MM.1S (cell line): Measurements from ENCODE around the gene MANEAL.

Source experiments
- CTCF ChIP-seq: fragments of 300-600 bp; sonication (generic); IDR thresholded peaks from 2 replicates; pipeline ENCODE4 v1.5.1; 2016; ENCODE audit warnings: antibody characterized with exemption, low read length, mixed read lengths
- EZH2 ChIP-seq: fragments of 300-600 bp; sonication (generic); optimal IDR thresholded peaks from 2 replicates; pipeline ENCODE3; 2017; ENCODE audit warnings: low read depth, mild to moderate bottlenecking, antibody characterized with exemption, low read length, mixed read lengths

DNA sequence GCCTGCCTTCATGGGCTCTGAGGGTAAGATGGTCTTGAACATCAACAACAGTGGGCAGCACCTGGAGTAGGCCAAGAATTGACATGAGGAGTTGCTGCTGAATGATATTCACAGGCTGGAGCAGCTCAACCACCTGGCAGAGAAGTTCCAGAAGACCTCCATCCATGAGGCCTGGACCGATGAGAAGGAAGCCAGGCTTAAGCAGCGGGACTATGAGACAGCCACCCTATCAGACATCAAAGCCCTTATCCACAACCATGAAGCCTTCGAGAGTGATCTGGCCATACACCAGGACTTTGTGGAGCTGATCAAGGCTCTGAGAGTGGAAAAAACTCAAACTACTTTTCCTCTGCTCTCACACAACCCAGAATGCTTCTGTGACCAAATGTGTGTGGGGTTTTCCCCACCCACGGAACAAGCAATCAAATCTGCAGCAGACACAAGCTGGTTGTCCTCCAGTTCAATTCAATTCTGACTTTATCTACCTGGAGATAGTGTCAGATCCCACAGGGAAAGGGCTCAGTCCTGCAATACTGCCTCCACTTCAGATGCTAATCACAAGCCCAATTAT lies 16.6 kb upstream of the MANEAL start:
- TF ChIP-seq CTCF = no peak
- no peak for TF ChIP-seq EZH2
